OCI-LY3 (cell line): ENCODE results near the gene RPGR.

Experiments
- H2AFZ ChIP-seq: fragments of 200-600, 300-600 bp; shearing (Covaris generic); 2 replicates; pipeline ENCODE4 v1.6.0; 2014; ENCODE audit warnings: antibody characterized with exemption, low read depth, low read length
- H3K27ac ChIP-seq: fragments of 200-600, 300-600 bp; sonication (generic); 2 replicates; pipeline ENCODE4 v1.5.1; 2014; ENCODE audit warnings: mild to moderate bottlenecking, low read length, moderate library complexity, mixed read lengths
- H3K27me3 ChIP-seq: fragments of 200-600, 300-600 bp; sonication (generic); 2 replicates; pipeline ENCODE4 v1.6.1; 2014; ENCODE audit warnings: low read depth, low read length, mixed read lengths
- H3K36me3 ChIP-seq: fragments of 200-600, 300-600 bp; sonication (generic); replicated peaks from 2 replicates; pipeline ENCODE3; 2014; ENCODE audit warnings: low read depth, low read length, mixed read lengths
- H3K4me1 ChIP-seq: fragments of 300-600, 200-600 bp; sonication (generic); 2 replicates; pipeline ENCODE4 v1.6.1; 2014; ENCODE audit warnings: low read length, mixed read lengths
- H3K4me2 ChIP-seq: fragments of 200-600, 300-600 bp; sonication (generic); 2 replicates; pipeline ENCODE4 v1.6.1; 2014; ENCODE audit warnings: low read length, mixed read lengths
- H3K4me3 ChIP-seq: fragments of 300-600, 200-600 bp; sonication (generic); 2 replicates; pipeline ENCODE4 v1.5.1; 2014; ENCODE audit warnings: antibody characterized with exemption, mild to moderate bottlenecking, low read length, moderate library complexity
- H3K79me2 ChIP-seq: fragments of 300-600, 200-600 bp; shearing (Covaris generic); 2 replicates; pipeline ENCODE4 v1.6.1; 2014; ENCODE audit warnings: mild to moderate bottlenecking, low read length, mixed read lengths
- H3K9ac ChIP-seq: fragments of 300-600, 200-600 bp; shearing (Covaris generic); 2 replicates; pipeline ENCODE4 v1.6.0; 2014; ENCODE audit warnings: mild to moderate bottlenecking, low read length, moderate library complexity
- H3K9me3 ChIP-seq: fragments of 200-600, 300-600 bp; shearing (Covaris generic); 2 replicates; pipeline ENCODE4 v1.6.1; 2014; ENCODE audit warnings: low read length, mixed read lengths; ENCODE audit not compliant: insufficient read depth
- H4K20me1 ChIP-seq: fragments of 200-600, 300-600 bp; sonication (generic); 2 replicates; pipeline ENCODE4 v1.6.1; 2016; ENCODE audit warnings: low read length, mixed read lengths; ENCODE audit not compliant: insufficient read depth
- EZH2phosphoT487 ChIP-seq: fragments of 200-600 bp; shearing (Covaris generic); IDR thresholded peaks from 2 replicates; pipeline ENCODE4 v1.6.1; 2018; ENCODE audit warnings: antibody characterized with exemption, mixed run types, low read depth
- TF ChIP-seq, protein P1 (sequence below): fragments of 200-600, 300-600 bp; sonication (generic); IDR thresholded peaks from 2 replicates; pipeline ENCODE4 v1.5.1; 2014; ENCODE audit warnings: antibody characterized with exemption, low read length, low read depth

RPGR gene

DNA sequence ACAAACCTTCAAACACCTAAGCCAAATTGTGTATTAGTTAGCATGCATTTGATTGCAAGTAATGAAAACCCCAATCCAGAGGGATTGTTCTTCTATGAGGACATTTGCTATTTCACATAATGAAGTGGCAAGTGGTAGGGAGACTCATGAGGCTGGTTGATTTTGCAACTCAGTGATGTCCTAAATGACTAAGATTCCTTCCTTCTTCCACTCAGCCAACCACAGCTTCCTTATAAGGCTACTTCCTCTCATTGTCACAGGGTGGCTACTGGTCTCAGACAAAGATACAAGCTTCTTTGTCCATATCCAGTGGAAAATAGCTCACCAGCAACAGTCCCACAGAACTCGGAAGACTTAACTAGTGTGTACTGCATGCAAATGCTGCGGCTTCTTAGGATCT is 19.8 kb upstream of the RPGR start:
- Histone ChIP-seq H2AFZ (no peak overlapping the region), H3K79me2 (no peaks in the 10 kb centered on the region), H4K20me1 (no peaks in the 10 kb centered on the region), H3K9me3 (no peaks in the 10 kb centered on the region), H3K4me3 (no peak overlapping the region), H3K36me3 (no peaks in the 10 kb centered on the region), H3K27me3 (no peaks in the 10 kb centered on the region), H3K27ac (no peak overlapping the region), H3K4me2 (no peak overlapping the region), H3K4me1 (peaks cover 10% of the 10 kb centered on the region), H3K9ac (no peak overlapping the region)
- TF ChIP-seq, protein P1, sequence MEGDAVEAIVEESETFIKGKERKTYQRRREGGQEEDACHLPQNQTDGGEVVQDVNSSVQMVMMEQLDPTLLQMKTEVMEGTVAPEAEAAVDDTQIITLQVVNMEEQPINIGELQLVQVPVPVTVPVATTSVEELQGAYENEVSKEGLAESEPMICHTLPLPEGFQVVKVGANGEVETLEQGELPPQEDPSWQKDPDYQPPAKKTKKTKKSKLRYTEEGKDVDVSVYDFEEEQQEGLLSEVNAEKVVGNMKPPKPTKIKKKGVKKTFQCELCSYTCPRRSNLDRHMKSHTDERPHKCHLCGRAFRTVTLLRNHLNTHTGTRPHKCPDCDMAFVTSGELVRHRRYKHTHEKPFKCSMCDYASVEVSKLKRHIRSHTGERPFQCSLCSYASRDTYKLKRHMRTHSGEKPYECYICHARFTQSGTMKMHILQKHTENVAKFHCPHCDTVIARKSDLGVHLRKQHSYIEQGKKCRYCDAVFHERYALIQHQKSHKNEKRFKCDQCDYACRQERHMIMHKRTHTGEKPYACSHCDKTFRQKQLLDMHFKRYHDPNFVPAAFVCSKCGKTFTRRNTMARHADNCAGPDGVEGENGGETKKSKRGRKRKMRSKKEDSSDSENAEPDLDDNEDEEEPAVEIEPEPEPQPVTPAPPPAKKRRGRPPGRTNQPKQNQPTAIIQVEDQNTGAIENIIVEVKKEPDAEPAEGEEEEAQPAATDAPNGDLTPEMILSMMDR = no peak
- no peak for TF ChIP-seq EZH2phosphoT487

DNA sequence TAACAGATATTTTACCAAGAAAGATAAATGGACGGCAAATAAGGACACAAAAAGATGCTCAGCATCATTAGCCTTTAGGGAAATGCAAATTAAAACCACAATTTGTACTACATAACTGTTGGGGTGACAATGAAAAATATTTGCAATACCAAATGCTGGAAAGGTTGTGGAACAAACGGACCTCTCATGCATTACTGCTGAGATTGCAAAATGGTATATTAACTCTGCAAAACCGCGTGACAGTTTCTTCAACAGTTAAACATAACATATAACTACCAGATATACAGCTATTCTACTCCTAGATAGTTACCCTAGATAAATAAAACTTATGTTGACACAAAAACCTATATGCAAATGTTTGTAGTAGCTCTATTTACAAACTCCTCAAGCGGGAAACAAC is 18.8 kb upstream of the RPGR start:
- no peak overlapping the region for H3K4me2 ChIP-seq
- H4K20me1 ChIP-seq = no peaks in the 10 kb centered on the region
- no peaks in the 10 kb centered on the region for H3K27me3 ChIP-seq
- TF ChIP-seq, protein P1 = no peak
- no peak for TF ChIP-seq EZH2phosphoT487
- no peak overlapping the region for H3K4me3 ChIP-seq
- peaks cover 10% of the 10 kb centered on the region for H3K4me1 ChIP-seq
- no peak overlapping the region for H3K27ac ChIP-seq
- H3K9ac ChIP-seq = no peak overlapping the region
- H3K79me2 ChIP-seq = no peaks in the 10 kb centered on the region
- H3K9me3 ChIP-seq = no peaks in the 10 kb centered on the region
- H2AFZ ChIP-seq = no peak overlapping the region
- no peaks in the 10 kb centered on the region for H3K36me3 ChIP-seq

DNA sequence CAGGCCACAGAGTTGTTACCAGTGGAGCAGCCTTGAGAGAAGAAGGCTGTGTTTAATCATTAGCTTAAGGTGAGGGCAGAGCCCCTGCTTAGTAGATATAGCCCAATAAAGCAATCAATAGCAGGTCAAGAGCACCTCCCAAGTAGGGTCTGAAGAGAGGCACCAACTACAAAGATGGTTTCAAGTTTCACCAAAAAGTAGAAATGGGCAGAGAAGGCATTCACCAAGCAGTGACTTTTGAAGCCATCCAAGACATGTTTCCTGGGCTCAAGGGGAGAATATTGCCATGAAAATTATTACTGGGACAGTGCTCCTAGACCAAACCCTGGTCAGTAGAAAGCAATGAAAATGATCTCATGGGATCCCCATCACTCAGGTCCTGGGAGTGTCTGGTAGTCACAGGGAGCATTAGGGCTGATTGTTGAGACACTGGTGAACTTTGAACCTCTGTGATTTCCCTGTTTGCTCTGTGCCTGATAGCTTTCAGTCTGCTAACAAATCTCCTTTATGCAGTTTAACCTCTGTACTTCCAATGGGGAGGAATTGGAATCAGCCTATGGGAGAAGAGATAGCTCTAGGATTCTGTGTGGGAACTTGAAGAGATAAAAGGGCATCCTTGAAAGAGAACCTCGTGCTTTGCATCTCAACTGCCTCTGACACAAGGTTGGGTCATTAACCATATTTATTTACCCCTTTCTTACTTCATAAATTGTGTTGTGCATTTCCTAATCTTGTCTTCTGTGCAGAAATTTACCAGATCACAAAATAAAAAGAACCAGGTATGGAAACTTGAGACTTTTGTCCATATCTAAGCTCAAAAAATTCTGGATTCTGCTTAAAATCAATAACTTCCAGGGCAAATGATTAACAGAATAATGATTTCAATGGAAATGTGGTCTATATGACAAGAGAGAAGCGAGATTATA is 15.8 kb upstream of the RPGR start:
- peaks cover 10% of the 10 kb centered on the region for H3K4me1 ChIP-seq
- no peaks in the 10 kb centered on the region for H3K79me2 ChIP-seq
- H3K9ac ChIP-seq = no peak overlapping the region

DNA sequence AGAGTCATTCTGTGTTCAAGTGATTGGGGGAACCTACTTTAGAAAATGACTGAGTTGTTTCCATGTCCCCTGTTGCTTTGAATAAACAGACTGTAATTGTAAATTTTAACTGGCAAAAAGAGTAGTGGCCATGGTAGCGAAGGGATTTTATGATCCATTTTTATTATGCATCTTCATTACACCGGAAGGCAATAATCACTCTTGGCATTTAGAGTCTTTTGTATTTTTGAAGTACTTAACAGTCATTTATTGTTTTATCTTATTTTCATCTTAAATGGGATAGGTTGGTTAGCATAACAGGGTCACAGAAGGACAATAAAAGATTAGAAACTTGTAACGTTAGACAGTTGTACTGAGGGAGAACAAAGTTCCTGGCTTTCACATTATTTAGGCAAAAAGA is 14.1 kb upstream of the RPGR start:
- H3K9ac ChIP-seq = no peak overlapping the region
- H2AFZ ChIP-seq = no peak overlapping the region
- no peak overlapping the region for H3K27ac ChIP-seq
- TF ChIP-seq, protein P1 = no peak
- no peak for TF ChIP-seq EZH2phosphoT487
- H3K27me3 ChIP-seq = no peaks in the 10 kb centered on the region
- no peaks in the 10 kb centered on the region for H3K79me2 ChIP-seq
- no peaks in the 10 kb centered on the region for H3K36me3 ChIP-seq
- H3K4me3 ChIP-seq = no peak overlapping the region
- no peaks in the 10 kb centered on the region for H3K9me3 ChIP-seq
- peaks cover 8% of the 10 kb centered on the region for H3K4me1 ChIP-seq
- no peaks in the 10 kb centered on the region for H4K20me1 ChIP-seq
- H3K4me2 ChIP-seq = no peak overlapping the region

More for the DNA sequence above, 15.8 kb upstream of the RPGR start:
- Histone ChIP-seq H3K36me3 (no peaks in the 10 kb centered on the region), H2AFZ (no peak overlapping the region), H3K27me3 (no peaks in the 10 kb centered on the region), H3K9me3 (no peaks in the 10 kb centered on the region), H3K4me3 (no peak overlapping the region), H3K27ac (no peak overlapping the region), H4K20me1 (no peaks in the 10 kb centered on the region), H3K4me2 (no peak overlapping the region)
- TF ChIP-seq, protein P1 = no peak
- TF ChIP-seq EZH2phosphoT487 = no peak
